ENCODE results near the gene OXSR1.

OXSR1 gene

GRCh38 chr3:38164952-38165721 is at the start of gene OXSR1:
OXSR1 (plus strand) TSS chr3:38165537; CDS start chr3:38165877, 340 bp downstream.
- H3K4me3 ChIP-seq (ENCODE audit: low read length), result peak within 1 kb of the TSS; percentile 81
- TF ChIP-seq ZNF274 (IDR thresholded peaks at IDR 0.05; ENCODE audit: low read depth, low read length), result no peak

GRCh38 chr3:38115645-38116427 is 49.5 kb upstream of the OXSR1 start:
- TF ChIP-seq ZNF274 (IDR thresholded peaks at IDR 0.05; ENCODE audit: low read depth, low read length), result no peak
- no peak overlapping the region for H3K4me3 ChIP-seq (ENCODE audit: low read length)

GRCh38 chr3:38116471-38117162 is 48.7 kb upstream of the OXSR1 start:
- H3K4me3 ChIP-seq (ENCODE audit: low read length), result no peak overlapping the region
- no peak for TF ChIP-seq ZNF274 (IDR thresholded peaks at IDR 0.05; ENCODE audit: low read depth, low read length)

- TF ChIP-seq ZNF274 (IDR thresholded peaks at IDR 0.05; ENCODE audit: low read depth, low read length), result no peak
These were observed 48.1 kb upstream of the OXSR1 start for GRCh38 chr3:38117163-38117716.

GRCh38 chr3:38117748-38118420 is 47.5 kb upstream of the OXSR1 start:
- no peak overlapping the region for H3K4me3 ChIP-seq (ENCODE audit: low read length)
- TF ChIP-seq ZNF274 (IDR thresholded peaks at IDR 0.05; ENCODE audit: low read depth, low read length), result no peak

More at GRCh38 chr3:38117163-38117716, 48.1 kb upstream of the OXSR1 start:
- no peak overlapping the region for H3K4me3 ChIP-seq (ENCODE audit: low read length)

GRCh38 chr3:38118421-38119247 is 46.7 kb upstream of the OXSR1 start:
- no peak for TF ChIP-seq ZNF274 (IDR thresholded peaks at IDR 0.05; ENCODE audit: low read depth, low read length)
- no peak overlapping the region for H3K4me3 ChIP-seq (ENCODE audit: low read length)

- no peak overlapping the region for H3K4me3 ChIP-seq (ENCODE audit: low read length)
- TF ChIP-seq ZNF274 (IDR thresholded peaks at IDR 0.05; ENCODE audit: low read depth, low read length), result no peak
These were observed 46.1 kb upstream of the OXSR1 start for GRCh38 chr3:38119248-38119544.

GRCh38 chr3:38119821-38120692 is 45.3 kb upstream of the OXSR1 start:
- H3K4me3 ChIP-seq (ENCODE audit: low read length), result no peak overlapping the region
- no peak for TF ChIP-seq ZNF274 (IDR thresholded peaks at IDR 0.05; ENCODE audit: low read depth, low read length)

- H3K4me3 ChIP-seq (ENCODE audit: low read length), result no peak overlapping the region
- no peak for TF ChIP-seq ZNF274 (IDR thresholded peaks at IDR 0.05; ENCODE audit: low read depth, low read length)
These were observed 44.5 kb upstream of the OXSR1 start for GRCh38 chr3:38120693-38121450.

GRCh38 chr3:38121451-38121831 is 43.9 kb upstream of the OXSR1 start:
- no peak for TF ChIP-seq ZNF274 (IDR thresholded peaks at IDR 0.05; ENCODE audit: low read depth, low read length)

GRCh38 chr3:38121832-38122461 is 43.4 kb upstream of the OXSR1 start:
- no peak overlapping the region for H3K4me3 ChIP-seq (ENCODE audit: low read length)
- no peak for TF ChIP-seq ZNF274 (IDR thresholded peaks at IDR 0.05; ENCODE audit: low read depth, low read length)

More at GRCh38 chr3:38121451-38121831, 43.9 kb upstream of the OXSR1 start:
- H3K4me3 ChIP-seq (ENCODE audit: low read length), result no peak overlapping the region
